Mesenchymal stem cell (in vitro differentiated cells and primary cell): Measurements from ENCODE around the gene POLA1.
"Not testable (repeated sequence)": the region's sequence is repeated elsewhere in the genome, so short reads cannot be mapped to it uniquely, and the experiment has no call there.

Source experiments
- DNase-seq: peaks from one replicate; pipeline ENCODE4 v3.0.0-alpha.2; 2013
- H2AFZ ChIP-seq: one replicate; pipeline ENCODE4 v1.6.1; 2013; ENCODE audit warnings: low read depth, mild to moderate bottlenecking, control low read depth, inconsistent platforms, low read length, moderate library complexity
- H2AK5ac ChIP-seq: 2 replicates; pipeline ENCODE4 v1.6.1; 2013; ENCODE audit warnings: low read length, moderate library complexity, mild to moderate bottlenecking, inconsistent platforms; ENCODE audit not compliant: severe bottlenecking
- H2BK120ac ChIP-seq: one replicate; pipeline ENCODE4 v1.6.1; 2013; ENCODE audit warnings: low read depth, mild to moderate bottlenecking, inconsistent platforms, low read length, moderate library complexity
- H2BK12ac ChIP-seq, 2 experiments: one replicate each; pipeline ENCODE4 v1.6.1; 2013; ENCODE audit warnings: inconsistent platforms in 2 of 2, low read length in 2 of 2, mild to moderate bottlenecking in 2 of 2, moderate library complexity in 2 of 2, control low read depth in 1 of 2
- H2BK15ac ChIP-seq: one replicate; pipeline ENCODE4 v1.6.1; 2013; ENCODE audit warnings: mild to moderate bottlenecking, low read depth, inconsistent platforms; ENCODE audit not compliant: poor library complexity, severe bottlenecking
- H2BK5ac ChIP-seq: 2 replicates; pipeline ENCODE4 v1.6.1; 2013; ENCODE audit warnings: low read depth, mild to moderate bottlenecking, low read length, control low read depth, inconsistent platforms; ENCODE audit not compliant: poor library complexity, severe bottlenecking
- H3K14ac ChIP-seq, 2 experiments: one replicate each; pipeline ENCODE4 v1.6.1; 2013; ENCODE audit warnings: inconsistent platforms in 2 of 2, low read length in 2 of 2, control low read depth in 1 of 2, mild to moderate bottlenecking in 1 of 2, moderate library complexity in 1 of 2
- H3K18ac ChIP-seq, 2 experiments: one replicate each; pipeline ENCODE4 v1.6.1; 2013; ENCODE audit warnings: inconsistent platforms in 2 of 2, low read length in 2 of 2, control low read depth in 1 of 2, low read depth in 1 of 2, mild to moderate bottlenecking in 1 of 2
- H3K23ac ChIP-seq, 2 experiments: one replicate each; pipeline ENCODE4 v1.6.1; 2013; ENCODE audit warnings: inconsistent platforms in 2 of 2, low read length in 2 of 2, mild to moderate bottlenecking in 2 of 2, moderate library complexity in 2 of 2, control low read depth in 1 of 2
- H3K27ac ChIP-seq: 2 replicates; pipeline ENCODE4 v1.5.1; 2013; ENCODE audit warnings: mild to moderate bottlenecking, moderate library complexity, low read length, control low read depth, inconsistent platforms; ENCODE audit not compliant: poor library complexity, severe bottlenecking
- H3K27me3 ChIP-seq, 2 experiments: 2 replicates each; pipeline versions ENCODE4 v1.6.1 to v1.7.0; 2013; ENCODE audit warnings: low read length in 2 of 2, mild to moderate bottlenecking in 2 of 2, moderate library complexity in 2 of 2, control low read depth in 1 of 2, inconsistent platforms in 1 of 2; ENCODE audit not compliant: control insufficient read depth in 1 of 2, insufficient read depth in 1 of 2
- H3K36me3 ChIP-seq, 2 experiments: 2 replicates each; pipeline versions ENCODE4 v1.6.1 to v1.7.0; 2013; ENCODE audit warnings: low read length in 2 of 2, control low read depth in 1 of 2, inconsistent platforms in 1 of 2, low read depth in 1 of 2, mild to moderate bottlenecking in 1 of 2; ENCODE audit not compliant: insufficient read depth in 2 of 2, control insufficient read depth in 1 of 2
- H3K4ac ChIP-seq, 2 experiments: one replicate each; pipeline ENCODE4 v1.6.1; 2013; ENCODE audit warnings: inconsistent platforms in 2 of 2, low read length in 2 of 2, mild to moderate bottlenecking in 2 of 2, moderate library complexity in 2 of 2, control low read depth in 1 of 2, low read depth in 1 of 2
- H3K4me1 ChIP-seq: 2 replicates; pipeline ENCODE4 v1.6.1; 2013; ENCODE audit warnings: low read depth, low read length, control low read depth; ENCODE audit not compliant: control insufficient read depth, insufficient read depth
- H3K4me2 ChIP-seq: 2 replicates; pipeline ENCODE4 v1.6.1; 2013; ENCODE audit warnings: low read length, mild to moderate bottlenecking, inconsistent platforms; ENCODE audit not compliant: poor library complexity, severe bottlenecking
- H3K4me3 ChIP-seq, 2 experiments: 2 replicates each; pipeline versions ENCODE4 v1.5.1 to v1.7.0; 2013; ENCODE audit warnings: low read length in 2 of 2, mild to moderate bottlenecking in 2 of 2, control low read depth in 1 of 2, low read depth in 1 of 2; ENCODE audit not compliant: insufficient read depth in 1 of 2
- H3K79me1 ChIP-seq: replicated peaks from 2 replicates; pipeline ENCODE4 v1.6.1; 2013; ENCODE audit warnings: mild to moderate bottlenecking, control low read depth, low read length, inconsistent platforms; ENCODE audit not compliant: poor library complexity, severe bottlenecking
- H3K9ac ChIP-seq: 2 replicates; pipeline ENCODE4 v1.7.0; 2013; ENCODE audit warnings: mild to moderate bottlenecking, low read length, moderate library complexity
- H3K9me3 ChIP-seq: 2 replicates; pipeline ENCODE4 v1.7.0; 2013; ENCODE audit warnings: mild to moderate bottlenecking, low read length; ENCODE audit not compliant: control insufficient read depth
- H4K8ac ChIP-seq: one replicate; pipeline ENCODE4 v1.6.1; 2013; ENCODE audit warnings: inconsistent platforms, mild to moderate bottlenecking, low read length, moderate library complexity
- H4K91ac ChIP-seq: one replicate; pipeline ENCODE4 v1.6.1; 2013; ENCODE audit warnings: mild to moderate bottlenecking, low read length, inconsistent platforms
- WGBS: methylation state at CpG from one replicate; pipeline ENCODE4 v1.1.7; 2013; ENCODE audit warnings: mixed read lengths; 5-methylcytosine and 5-hydroxymethylcytosine counted together

POLA1 gene

DNA sequence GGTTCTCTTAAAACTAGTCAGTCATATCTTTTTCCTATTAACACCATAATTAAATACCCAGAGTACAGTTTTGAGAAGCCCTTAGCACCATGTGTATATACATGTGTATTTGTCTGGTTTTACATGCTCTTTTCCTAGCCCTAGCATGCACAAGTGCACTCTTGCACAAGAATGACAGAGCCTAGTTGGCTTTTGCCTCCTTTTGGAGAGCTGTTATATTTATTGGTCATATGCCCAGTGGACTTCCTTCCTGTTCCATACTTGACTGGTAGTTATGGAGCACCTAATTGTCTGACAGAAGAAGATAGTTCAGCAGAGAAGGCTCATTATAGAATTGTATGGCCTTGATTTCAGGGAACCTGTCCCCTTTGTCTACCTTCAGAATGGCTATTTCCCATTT lies 166.4 kb downstream of the POLA1 start:
- Histone ChIP-seq H3K9ac (no peak overlapping the region), H2AK5ac (no peak overlapping the region), H3K79me1 (no peaks in the 10 kb centered on the region), H2BK120ac (no peak overlapping the region), H2BK15ac (no peak overlapping the region), H3K23ac (no peak overlapping the region), H3K4me2 (no peak overlapping the region), H2AFZ (no peak overlapping the region), H3K4me3 (no peak overlapping the region), H3K27me3 (no peaks in the 10 kb centered on the region), H3K27ac (no peak overlapping the region), H3K18ac (no peak overlapping the region), H3K36me3 (no peaks in the 10 kb centered on the region), H3K9me3 (no peaks in the 10 kb centered on the region), H4K8ac (no peak overlapping the region), H3K4ac (no peak overlapping the region), H2BK5ac (no peak overlapping the region), H2BK12ac (no peak overlapping the region), H3K4me1 (no peaks in the 10 kb centered on the region), H3K14ac (no peak overlapping the region), H4K91ac (no peak overlapping the region)
- no peak for DNase-seq

DNA sequence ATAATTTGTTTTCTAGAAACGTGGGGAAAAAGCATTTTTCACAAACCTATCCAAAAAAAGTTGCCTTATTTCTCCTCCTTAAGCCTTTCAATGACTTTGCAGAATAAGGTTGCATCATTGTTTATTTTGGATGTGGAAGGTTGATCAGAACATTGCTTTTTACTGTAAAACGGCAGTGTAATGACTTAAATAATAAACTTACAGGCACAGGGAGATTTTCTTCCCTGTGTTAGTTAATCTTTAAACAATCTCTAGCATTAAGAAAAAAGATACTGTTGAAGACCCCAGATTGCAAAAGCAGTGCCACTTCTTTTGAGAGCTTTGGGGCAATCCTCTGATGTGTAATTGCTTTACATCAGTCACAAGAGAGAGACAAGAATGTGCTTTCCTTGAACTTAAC lies 168.6 kb downstream of the POLA1 start:
- WGBS = no CpG with 5 or more reads among the region's 2 CpGs
- H2BK12ac ChIP-seq = no peak overlapping the region
- H3K4me2 ChIP-seq = no peak overlapping the region
- no peak overlapping the region for H2BK15ac ChIP-seq
- H3K23ac ChIP-seq = no peak overlapping the region
- H3K36me3 ChIP-seq = no peaks in the 10 kb centered on the region
- no peak overlapping the region for H2BK5ac ChIP-seq
- H2AFZ ChIP-seq = no peak overlapping the region
- no peak overlapping the region for H4K8ac ChIP-seq
- no peak overlapping the region for H2AK5ac ChIP-seq
- no peaks in the 10 kb centered on the region for H3K79me1 ChIP-seq
- H3K4ac ChIP-seq = no peak overlapping the region
- H3K9me3 ChIP-seq = no peaks in the 10 kb centered on the region
- H4K91ac ChIP-seq = no peak overlapping the region
- H3K27me3 ChIP-seq = no peaks in the 10 kb centered on the region
- no peak overlapping the region for H3K4me3 ChIP-seq
- peak; percentile 30 for DNase-seq
- H3K27ac ChIP-seq = no peak overlapping the region
- no peak overlapping the region for H3K9ac ChIP-seq
- no peaks in the 10 kb centered on the region for H3K4me1 ChIP-seq
- H3K14ac ChIP-seq = no peak overlapping the region
- no peak overlapping the region for H2BK120ac ChIP-seq
- H3K18ac ChIP-seq = no peak overlapping the region

DNA sequence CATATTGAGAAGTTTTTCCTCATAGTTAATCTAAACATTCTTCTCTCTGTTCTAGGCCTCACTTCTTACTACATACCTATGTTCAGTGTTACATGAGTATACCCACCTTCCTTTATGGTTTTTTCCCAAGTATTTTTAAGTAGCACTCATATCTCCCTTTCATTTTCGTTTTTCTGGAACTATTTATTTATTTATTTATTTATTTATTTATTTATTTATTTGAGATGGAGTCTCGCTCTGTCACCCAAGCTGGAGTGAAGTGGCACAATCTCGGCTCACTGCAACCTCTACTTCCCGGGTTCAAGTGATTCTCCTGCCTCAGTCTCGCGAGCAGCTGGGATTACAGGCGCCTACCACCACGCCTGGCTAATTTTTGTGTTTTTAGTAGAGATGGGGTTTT lies 170.1 kb downstream of the POLA1 start:
- DNase-seq, H4K8ac ChIP-seq, H2BK120ac ChIP-seq, H3K9ac ChIP-seq, H3K79me1 ChIP-seq, H2BK12ac ChIP-seq, H2BK5ac ChIP-seq, H3K27me3 ChIP-seq, H3K14ac ChIP-seq, H3K4me1 ChIP-seq, H3K27ac ChIP-seq, H2BK15ac ChIP-seq, H3K4ac ChIP-seq, H3K4me2 ChIP-seq, H2AK5ac ChIP-seq, H4K91ac ChIP-seq, H3K9me3 ChIP-seq, H3K23ac ChIP-seq, H2AFZ ChIP-seq, H3K4me3 ChIP-seq, H3K36me3 ChIP-seq, H3K18ac ChIP-seq: not testable (repeated sequence)
- 100% methylated on average over 7 of the region's 8 CpGs for WGBS

GRCh38 chrX:24870143-24870542 lies 176.4 kb downstream of the POLA1 start:
- Histone ChIP-seq H3K23ac (no peak overlapping the region), H4K8ac (no peak overlapping the region), H3K27me3 (no peaks in the 10 kb centered on the region), H3K79me1 (no peaks in the 10 kb centered on the region), H3K36me3 (no peaks in the 10 kb centered on the region), H2AFZ (no peak overlapping the region), H2BK120ac (no peak overlapping the region), H3K27ac (peak overlapping the region; percentile 45), H2BK12ac (no peak overlapping the region), H3K4me2 (no peak overlapping the region), H3K9ac (no peak overlapping the region), H3K4me1 (no peaks in the 10 kb centered on the region), H3K4ac (no peak overlapping the region), H3K9me3 (no peaks in the 10 kb centered on the region), H4K91ac (no peak overlapping the region), H3K14ac (no peak overlapping the region), H2AK5ac (no peak overlapping the region), H2BK15ac (no peak overlapping the region), H3K18ac (no peak overlapping the region), H3K4me3 (no peak overlapping the region), H2BK5ac (no peak overlapping the region)
- 20% methylated on average over 1 of the region's 3 CpGs for WGBS
- peak; percentile 38 for DNase-seq
